K562 (cell line): ENCODE results near the gene DNAH8. TPM values are rescaled to one million over a fixed set of nuclear protein-coding genes. Genes with fewer than 3 reads are reported as not detected.

Experiments used
- ATAC-seq: fragments of 200-7000 bp; cut with Tn5 transposase; 3 replicates; pipeline ENCODE4 v1.9.1; 2020; ENCODE audit warnings: moderate library complexity
- BruUV-seq: library from RNA; stranded (reverse); fragments of 400-500 nt; replicated peaks from 2 replicates; lab custom pipeline; 2021; lab: Mats Ljungman, UMichigan
- CTCF ChIA-PET: fragments of 300-600 bp; formaldehyde crosslinking; extraction: SDS; loops from one replicate; lab custom pipeline; 2021; ENCODE audit warnings: low intra/inter-chr PET ratio; lab: Yijun Ruan, JAX
- POLR2A ChIA-PET: fragments of 300-600, 350-650 bp; sonication (Branson Sonifier 250); formaldehyde crosslinking; extraction: SDS; loops from one replicate; lab custom pipeline; 2021; ENCODE audit warnings: antibody characterized with exemption, inconsistent platforms; lab: Yijun Ruan, JAX
- DNase-seq, 4 experiments: peaks; one replicate each; pipeline versions ENCODE4 v3.0.0 to v3.0.0-alpha.2; 2011 to 2018; ENCODE audit warnings: low spot score in 3 of 4, mixed read lengths in 3 of 4; ENCODE audit errors: extremely low read depth in 1 of 4
- FAIRE-seq: peaks from 2 replicates; lab custom pipeline; 2011; peaks lifted over from hg19 to GRCh38; lab: Jason Lieb, UNC
- H2AFZ ChIP-seq: 2 replicates; pipeline ENCODE4 v1.6.0; 2011; ENCODE audit warnings: low read depth, low read length, control low read depth, inconsistent platforms
- H3K27ac ChIP-seq: fragments of 200-600 bp; 3 replicates; pipeline ENCODE4 v1.8.0; 2011; ENCODE audit warnings: low read depth, mild to moderate bottlenecking, control low read depth, inconsistent platforms, low read length, moderate library complexity, mixed read lengths; ENCODE audit errors: extremely low read depth
- H3K27me3 ChIP-seq, 2 experiments: fragments of 300-600 bp in 1 of 2; 2 replicates in 1 of 2; 3 replicates in 1 of 2; pipeline versions ENCODE4 v1.6.0 to v1.8.0; 2011; ENCODE audit warnings: inconsistent platforms in 2 of 2, low read length in 2 of 2, mild to moderate bottlenecking in 1 of 2, mixed read lengths in 1 of 2, moderate library complexity in 1 of 2; ENCODE audit not compliant: control insufficient read depth in 2 of 2, insufficient read depth in 2 of 2
- H3K36me3 ChIP-seq: fragments of 300-600 bp; 3 replicates; pipeline ENCODE4 v1.8.0; 2011; ENCODE audit warnings: mild to moderate bottlenecking, low read length, inconsistent platforms; ENCODE audit not compliant: control insufficient read depth, insufficient read depth
- H3K4me1 ChIP-seq, 2 experiments: fragments of 200-600 bp in 1 of 2; replicated peaks in 1 of 2; 2 replicates in 1 of 2; 3 replicates in 1 of 2; pipeline versions ENCODE4 v1.5.1 to v1.8.0; 2011; ENCODE audit warnings: inconsistent platforms in 2 of 2, low read length in 2 of 2, mild to moderate bottlenecking in 1 of 2, mixed read lengths in 1 of 2, moderate library complexity in 1 of 2; ENCODE audit not compliant: control insufficient read depth in 2 of 2, insufficient read depth in 2 of 2
- H3K4me2 ChIP-seq: 2 replicates; pipeline ENCODE4 v1.6.1; 2011; ENCODE audit warnings: low read length, control low read depth, inconsistent platforms, mixed read lengths; ENCODE audit not compliant: insufficient read depth
- H3K4me3 ChIP-seq: fragments of 200-600 bp; sonication (generic), shearing (Covaris generic); 2 replicates; pipeline ENCODE4 v1.5.1; 2016; ENCODE audit warnings: control low read depth, inconsistent platforms
- H3K79me2 ChIP-seq: fragments of 200-600 bp; 3 replicates; pipeline ENCODE4 v1.8.0; 2011; ENCODE audit warnings: low read length, inconsistent platforms; ENCODE audit not compliant: control insufficient read depth, insufficient read depth
- H3K9ac ChIP-seq, 2 experiments: 2 replicates each; pipeline versions ENCODE4 v1.6.0 to v1.6.1; 2011; ENCODE audit warnings: low read depth in 2 of 2, low read length in 2 of 2, control low read depth in 1 of 2, inconsistent platforms in 1 of 2, mild to moderate bottlenecking in 1 of 2, mixed read lengths in 1 of 2; ENCODE audit not compliant: insufficient read depth in 1 of 2
- H3K9me1 ChIP-seq: one replicate; pipeline ENCODE4 v1.6.0; 2011; ENCODE audit warnings: inconsistent platforms, mild to moderate bottlenecking, low read length, moderate library complexity; ENCODE audit not compliant: control insufficient read depth, insufficient read depth
- H3K9me3 ChIP-seq: replicated peaks from 2 replicates; pipeline ENCODE4 v1.5.1; 2011; ENCODE audit warnings: low read depth, low read length, inconsistent platforms; ENCODE audit not compliant: control insufficient read depth, insufficient read depth
- H4K20me1 ChIP-seq: replicated peaks from 2 replicates; pipeline ENCODE4 v1.6.1; 2011; ENCODE audit warnings: low read length, inconsistent platforms, mixed read lengths; ENCODE audit not compliant: control insufficient read depth, insufficient read depth
- CCAR2 ChIP-seq: fragments of 200-400 bp; formaldehyde crosslinking; IDR thresholded peaks from 2 replicates; pipeline ENCODE4 v1.6.1; 2017; ENCODE audit warnings: mild to moderate bottlenecking, low read depth, low read length
- HOXB6 ChIP-seq: fragments of 250-450 bp; sonication (Bioruptor Pico); IDR thresholded peaks from 2 replicates; pipeline ENCODE4 v1.5.1; 2022; ENCODE audit warnings: mild to moderate bottlenecking, borderline replicate concordance
- TGIF2 ChIP-seq: sonication (generic); formaldehyde crosslinking; IDR thresholded peaks from 2 replicates; pipeline ENCODE4 v1.8.1; 2022; ENCODE audit warnings: mild to moderate bottlenecking, missing genetic modification reagents, moderate library complexity
- ZNF512 ChIP-seq: IDR thresholded peaks from 2 replicates; pipeline ENCODE4 v1.6.1; 2016; ENCODE audit warnings: missing genetic modification characterization, missing compliant biosample characterization
- WGBS: fragments of 100-300 bp; shearing (Covaris generic); methylation state at CpG from one replicate; pipeline ENCODE4 v1.1.6; 2016; ENCODE audit warnings: low coverage, mixed read lengths; ENCODE audit not compliant: insufficient coverage; ENCODE audit errors: missing lambda C conversion rate; 5-methylcytosine and 5-hydroxymethylcytosine counted together
- in situ Hi-C: fragments of 300-500 bp; cut with MboI; formaldehyde crosslinking; loops from 4 replicates; pipeline ENCODE4 v1.15.0; 2018; ENCODE audit warnings: inconsistent platforms, mixed read lengths
- intact Hi-C: fragments of 100-400 bp; cut with micrococcal nuclease; formaldehyde crosslinking; loops from 2 replicates; pipeline ENCODE4 v1.14.2; 2022
- polyA plus RNA-seq, 8 experiments: library from polyadenylated mRNA; depleted of rRNA in 4 of 8; stranded (reverse) in 5 of 8; unstranded in 3 of 8; fragments of >200 nt; fragmentation: Nextera tagmentation in 2 of 8; fragmentation: Illumina TruSeq in 1 of 8; extraction: Ambion mirVana in 2 of 8; extraction: Trizol in 1 of 8; gene quantifications; 2 replicates each; pipeline versions ENCODE4 v1.2.1 to v1.2.3, GENCODE V29; 2011 to 2014; ENCODE audit warnings: inconsistent platforms in 1 of 8, missing spikeins in 1 of 8
- total RNA-seq, 7 experiments: library from RNA; depleted of rRNA in 6 of 7; stranded (reverse); fragments of >200 nt in 6 of 7; fragmentation: Illumina TruSeq in 2 of 7; extraction: Trizol in 2 of 7; gene quantifications; 2 replicates each; pipeline versions ENCODE4 v1.2.1 to v1.2.3, GENCODE V29; 2011 to 2021; ENCODE audit warnings: low replicate concordance in 1 of 7
- TF ChIP-seq, protein P1 (sequence below): fragments of 450-650 bp; formaldehyde crosslinking; IDR thresholded peaks from 2 replicates; pipeline ENCODE4 v1.4.0; 2022; ENCODE audit warnings: missing genetic modification characterization
- TF ChIP-seq, protein P2 (sequence below): fragments of 250-450 bp; sonication (Bioruptor Pico); IDR thresholded peaks from 2 replicates; pipeline ENCODE4 v1.5.0; 2020; ENCODE audit warnings: mild to moderate bottlenecking, borderline replicate concordance

Gene DNAH8
- total and polyA plus RNA-seq, 9 of the 15 experiments (the other 6 are each of a cell fraction or from before 2014, with no cell fraction given): 1.2 to 4.2 (median 2.9) TPM

- FAIRE-seq (no peak), DNase-seq (no peak), ATAC-seq (no peak)
- BruUV-seq: no TSS peak
- Histone ChIP-seq H3K27me3 (no peaks in the 10 kb centered on the region), H3K4me1 (no peaks in the 10 kb centered on the region), H3K36me3 (peaks cover 65% of the 10 kb centered on the region), H2AFZ (no peak overlapping the region), H3K9me1 (no peaks in the 10 kb centered on the region), H3K79me2 (no peaks in the 10 kb centered on the region), H3K9ac (no peak overlapping the region), H3K27ac (no peak overlapping the region), H3K4me3 (no peak overlapping the region), H3K9me3 (no peaks in the 10 kb centered on the region), H4K20me1 (no peaks in the 10 kb centered on the region), H3K4me2 (no peak overlapping the region)
- ChIA-PET POLR2A (interaction anchor here (0.6 to 1.7 kb wide), 3 partner anchors 9 to 190 kb away, joined by 3 read pairs; no protein-coding TSS in a partner anchor), CTCF (no interaction called here)
- TF ChIP-seq CCAR2: 0 out of 2 replicates have a peak, but pooled peaks have one; percentile 84
- TF ChIP-seq HOXB6: no peak
- in situ Hi-C loops: no loop called here
- intact Hi-C loops: no loop called here
- WGBS: 85% methylated on average over 1 of the region's 1 CpG
These were observed 38.1 kb upstream of the DNAH8 start for GRCh38 chr6:38676974-38677544.

GRCh38 chr6:38678178-38678760, 36.8 kb upstream of the DNAH8 start:
- in situ Hi-C loops (no loop called here), intact Hi-C loops (no loop called here)
- Histone ChIP-seq H3K27ac (no peak overlapping the region), H3K9ac (no peak overlapping the region), H3K27me3 (no peaks in the 10 kb centered on the region), H3K4me1 (no peaks in the 10 kb centered on the region)
- DNase-seq: no peak
- TF ChIP-seq ZNF512 (peak; percentile 77), TGIF2 (CRISPR knock-in tag) (no peak), CCAR2 (no peak)
- TF ChIP-seq, protein P1, sequence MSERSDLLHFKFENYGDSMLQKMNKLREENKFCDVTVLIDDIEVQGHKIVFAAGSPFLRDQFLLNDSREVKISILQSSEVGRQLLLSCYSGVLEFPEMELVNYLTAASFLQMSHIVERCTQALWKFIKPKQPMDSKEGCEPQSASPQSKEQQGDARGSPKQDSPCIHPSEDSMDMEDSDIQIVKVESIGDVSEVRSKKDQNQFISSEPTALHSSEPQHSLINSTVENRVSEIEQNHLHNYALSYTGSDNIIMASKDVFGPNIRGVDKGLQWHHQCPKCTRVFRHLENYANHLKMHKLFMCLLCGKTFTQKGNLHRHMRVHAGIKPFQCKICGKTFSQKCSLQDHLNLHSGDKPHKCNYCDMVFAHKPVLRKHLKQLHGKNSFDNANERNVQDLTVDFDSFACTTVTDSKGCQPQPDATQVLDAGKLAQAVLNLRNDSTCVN (CRISPR knock-in tag): 0 out of 2 replicates have a peak, but pooled peaks have one; percentile 10
- TF ChIP-seq, protein P2, sequence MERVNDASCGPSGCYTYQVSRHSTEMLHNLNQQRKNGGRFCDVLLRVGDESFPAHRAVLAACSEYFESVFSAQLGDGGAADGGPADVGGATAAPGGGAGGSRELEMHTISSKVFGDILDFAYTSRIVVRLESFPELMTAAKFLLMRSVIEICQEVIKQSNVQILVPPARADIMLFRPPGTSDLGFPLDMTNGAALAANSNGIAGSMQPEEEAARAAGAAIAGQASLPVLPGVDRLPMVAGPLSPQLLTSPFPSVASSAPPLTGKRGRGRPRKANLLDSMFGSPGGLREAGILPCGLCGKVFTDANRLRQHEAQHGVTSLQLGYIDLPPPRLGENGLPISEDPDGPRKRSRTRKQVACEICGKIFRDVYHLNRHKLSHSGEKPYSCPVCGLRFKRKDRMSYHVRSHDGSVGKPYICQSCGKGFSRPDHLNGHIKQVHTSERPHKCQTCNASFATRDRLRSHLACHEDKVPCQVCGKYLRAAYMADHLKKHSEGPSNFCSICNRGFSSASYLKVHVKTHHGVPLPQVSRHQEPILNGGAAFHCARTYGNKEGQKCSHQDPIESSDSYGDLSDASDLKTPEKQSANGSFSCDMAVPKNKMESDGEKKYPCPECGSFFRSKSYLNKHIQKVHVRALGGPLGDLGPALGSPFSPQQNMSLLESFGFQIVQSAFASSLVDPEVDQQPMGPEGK (CRISPR knock-in tag): no peak
- TF ChIP-seq, all 486 proteins: peak for 2
- Histone ChIP-seq H3K79me2 (0 out of 3 replicates have a peak, but pooled peaks cover 2% of the 10 kb centered on the region), H3K4me2 (no peak overlapping the region), H3K4me3 (no peak overlapping the region), H3K36me3 (peaks cover 77% of the 10 kb centered on the region), H3K9me1 (no peaks in the 10 kb centered on the region), H2AFZ (no peak overlapping the region), H4K20me1 (no peaks in the 10 kb centered on the region), H3K9me3 (no peaks in the 10 kb centered on the region)
- ATAC-seq (no peak), FAIRE-seq (no peak)
- WGBS: 82% methylated on average over 7 of the region's 7 CpGs
- ChIA-PET CTCF (no interaction called here), POLR2A (interaction anchor here (1.2 kb wide), 1 partner anchor 10 kb away, joined by 8 read pairs; no protein-coding TSS in a partner anchor)
- no TSS peak for BruUV-seq
